ENCODE results near the gene NANOS3. TPM values are rescaled to one million over a fixed set of nuclear protein-coding genes. Genes with fewer than 3 reads are reported as not detected.

The NANOS3 gene
- total and polyA plus RNA-seq, 2 of the 13 experiments (the other 11 are each of a cell fraction or from before 2014, with no cell fraction given) = 0.21 TPM; not detected in 1

DNA sequence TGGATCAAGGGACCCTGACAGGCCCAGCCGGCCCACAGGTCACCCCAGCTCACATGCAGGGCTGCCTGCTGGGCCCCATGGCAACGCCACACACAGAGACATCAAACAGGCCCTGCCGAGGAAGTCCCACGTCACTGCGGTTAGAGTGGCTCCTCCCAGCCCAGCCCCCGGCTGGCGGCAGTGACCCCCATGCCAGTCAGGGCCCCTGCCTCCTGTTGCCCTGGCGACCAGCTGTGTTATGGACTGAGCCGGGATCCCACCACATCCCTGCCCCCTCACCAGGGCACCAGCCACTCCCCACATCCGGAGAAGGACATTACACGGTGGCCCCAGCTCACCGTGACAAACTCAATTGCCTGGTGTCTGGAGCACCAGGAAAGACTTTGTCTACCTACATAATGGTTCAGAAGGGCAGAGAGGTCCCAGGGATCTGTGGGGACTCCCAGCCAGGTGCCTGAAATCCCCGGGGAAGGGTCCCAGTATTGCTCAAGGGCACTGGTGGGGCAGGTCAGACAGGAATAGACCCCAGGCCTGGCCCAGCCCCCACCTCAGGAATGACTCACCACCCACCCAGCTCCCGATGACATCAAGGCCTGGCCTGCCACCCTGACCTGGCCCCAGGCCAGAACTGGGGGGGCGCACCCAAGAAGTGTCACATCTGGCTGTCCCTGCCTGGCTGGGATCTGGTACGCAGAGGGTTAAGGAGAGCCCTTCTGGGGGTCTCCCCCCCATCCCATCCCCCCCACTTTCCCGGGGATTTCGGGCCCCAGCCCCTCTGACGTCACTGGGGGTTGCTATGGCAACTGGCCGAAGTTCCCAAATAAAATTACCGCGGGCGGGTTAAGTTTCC lies 30.2 kb upstream of the NANOS3 start (continued):
- TF ChIP-seq, protein P1, sequence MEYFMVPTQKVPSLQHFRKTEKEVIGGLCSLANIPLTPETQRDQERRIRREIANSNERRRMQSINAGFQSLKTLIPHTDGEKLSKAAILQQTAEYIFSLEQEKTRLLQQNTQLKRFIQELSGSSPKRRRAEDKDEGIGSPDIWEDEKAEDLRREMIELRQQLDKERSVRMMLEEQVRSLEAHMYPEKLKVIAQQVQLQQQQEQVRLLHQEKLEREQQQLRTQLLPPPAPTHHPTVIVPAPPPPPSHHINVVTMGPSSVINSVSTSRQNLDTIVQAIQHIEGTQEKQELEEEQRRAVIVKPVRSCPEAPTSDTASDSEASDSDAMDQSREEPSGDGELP (IDR thresholded peaks at IDR 0.05; ENCODE audit: borderline replicate concordance, low read depth) = peak; percentile 91
- TF ChIP-seq NFYB (CRISPR knock-in tag; IDR thresholded peaks at IDR 0.05) (peak; percentile 21), ZNF317 (CRISPR knock-in tag; IDR thresholded peaks at IDR 0.05) (0 out of 2 replicates have a peak, but pooled peaks have one; percentile 14), ZMYM3 (CRISPR knock-in tag; IDR thresholded peaks at IDR 0.05) (no peak; the same call in 1 of the 2 replicates), HMG20A (CRISPR knock-in tag; IDR thresholded peaks at IDR 0.05; ENCODE audit: borderline replicate concordance) (peak; percentile 32; the same call in 1 of the 2 replicates), ZNF136 (CRISPR knock-in tag; IDR thresholded peaks at IDR 0.05; ENCODE audit: low read depth) (0 out of 2 replicates have a peak, but pooled peaks have one; percentile 18), ZNF451 (CRISPR knock-in tag; IDR thresholded peaks at IDR 0.05) (peak; percentile 23; the same call in 1 of the 2 replicates), NR2F1 (CRISPR knock-in tag; IDR thresholded peaks at IDR 0.05) (peak; percentile 14 to 17; a peak in 2 of 4 replicates), KLF12 (CRISPR knock-in tag; IDR thresholded peaks at IDR 0.05; ENCODE audit: borderline replicate concordance) (0 out of 2 replicates have a peak, but pooled peaks have one; percentile 22), TBL1XR1 (IDR thresholded peaks at IDR 0.05; ENCODE audit: borderline replicate concordance, low read length, partially characterized antibody) (peak; percentile 22), DPF2 (CRISPR knock-in tag; IDR thresholded peaks at IDR 0.05; ENCODE audit: borderline replicate concordance, low read depth) (no peak), ZNF350 (CRISPR knock-in tag; IDR thresholded peaks at IDR 0.05; ENCODE audit: borderline replicate concordance, low read depth) (peak; percentile 73; the same call in 1 of the 2 replicates), CCDC6 (CRISPR knock-in tag; IDR thresholded peaks at IDR 0.05) (no peak)
- TF ChIP-seq, protein P2, sequence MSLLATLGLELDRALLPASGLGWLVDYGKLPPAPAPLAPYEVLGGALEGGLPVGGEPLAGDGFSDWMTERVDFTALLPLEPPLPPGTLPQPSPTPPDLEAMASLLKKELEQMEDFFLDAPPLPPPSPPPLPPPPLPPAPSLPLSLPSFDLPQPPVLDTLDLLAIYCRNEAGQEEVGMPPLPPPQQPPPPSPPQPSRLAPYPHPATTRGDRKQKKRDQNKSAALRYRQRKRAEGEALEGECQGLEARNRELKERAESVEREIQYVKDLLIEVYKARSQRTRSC (CRISPR knock-in tag; IDR thresholded peaks at IDR 0.05; ENCODE audit: low read depth) = no peak
- TF ChIP-seq, protein P3, sequence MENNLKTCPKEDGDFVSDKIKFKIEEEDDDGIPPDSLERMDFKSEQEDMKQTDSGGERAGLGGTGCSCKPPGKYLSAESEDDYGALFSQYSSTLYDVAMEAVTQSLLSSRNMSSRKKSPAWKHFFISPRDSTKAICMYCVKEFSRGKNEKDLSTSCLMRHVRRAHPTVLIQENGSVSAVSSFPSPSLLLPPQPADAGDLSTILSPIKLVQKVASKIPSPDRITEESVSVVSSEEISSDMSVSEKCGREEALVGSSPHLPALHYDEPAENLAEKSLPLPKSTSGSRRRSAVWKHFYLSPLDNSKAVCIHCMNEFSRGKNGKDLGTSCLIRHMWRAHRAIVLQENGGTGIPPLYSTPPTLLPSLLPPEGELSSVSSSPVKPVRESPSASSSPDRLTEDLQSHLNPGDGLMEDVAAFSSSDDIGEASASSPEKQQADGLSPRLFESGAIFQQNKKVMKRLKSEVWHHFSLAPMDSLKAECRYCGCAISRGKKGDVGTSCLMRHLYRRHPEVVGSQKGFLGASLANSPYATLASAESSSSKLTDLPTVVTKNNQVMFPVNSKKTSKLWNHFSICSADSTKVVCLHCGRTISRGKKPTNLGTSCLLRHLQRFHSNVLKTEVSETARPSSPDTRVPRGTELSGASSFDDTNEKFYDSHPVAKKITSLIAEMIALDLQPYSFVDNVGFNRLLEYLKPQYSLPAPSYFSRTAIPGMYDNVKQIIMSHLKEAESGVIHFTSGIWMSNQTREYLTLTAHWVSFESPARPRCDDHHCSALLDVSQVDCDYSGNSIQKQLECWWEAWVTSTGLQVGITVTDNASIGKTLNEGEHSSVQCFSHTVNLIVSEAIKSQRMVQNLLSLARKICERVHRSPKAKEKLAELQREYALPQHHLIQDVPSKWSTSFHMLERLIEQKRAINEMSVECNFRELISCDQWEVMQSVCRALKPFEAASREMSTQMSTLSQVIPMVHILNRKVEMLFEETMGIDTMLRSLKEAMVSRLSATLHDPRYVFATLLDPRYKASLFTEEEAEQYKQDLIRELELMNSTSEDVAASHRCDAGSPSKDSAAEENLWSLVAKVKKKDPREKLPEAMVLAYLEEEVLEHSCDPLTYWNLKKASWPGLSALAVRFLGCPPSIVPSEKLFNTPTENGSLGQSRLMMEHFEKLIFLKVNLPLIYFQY (CRISPR knock-in tag; IDR thresholded peaks at IDR 0.05; ENCODE audit: borderline replicate concordance) = peak; percentile 16; the same call in 1 of the 2 replicates
- TF ChIP-seq, protein P4, sequence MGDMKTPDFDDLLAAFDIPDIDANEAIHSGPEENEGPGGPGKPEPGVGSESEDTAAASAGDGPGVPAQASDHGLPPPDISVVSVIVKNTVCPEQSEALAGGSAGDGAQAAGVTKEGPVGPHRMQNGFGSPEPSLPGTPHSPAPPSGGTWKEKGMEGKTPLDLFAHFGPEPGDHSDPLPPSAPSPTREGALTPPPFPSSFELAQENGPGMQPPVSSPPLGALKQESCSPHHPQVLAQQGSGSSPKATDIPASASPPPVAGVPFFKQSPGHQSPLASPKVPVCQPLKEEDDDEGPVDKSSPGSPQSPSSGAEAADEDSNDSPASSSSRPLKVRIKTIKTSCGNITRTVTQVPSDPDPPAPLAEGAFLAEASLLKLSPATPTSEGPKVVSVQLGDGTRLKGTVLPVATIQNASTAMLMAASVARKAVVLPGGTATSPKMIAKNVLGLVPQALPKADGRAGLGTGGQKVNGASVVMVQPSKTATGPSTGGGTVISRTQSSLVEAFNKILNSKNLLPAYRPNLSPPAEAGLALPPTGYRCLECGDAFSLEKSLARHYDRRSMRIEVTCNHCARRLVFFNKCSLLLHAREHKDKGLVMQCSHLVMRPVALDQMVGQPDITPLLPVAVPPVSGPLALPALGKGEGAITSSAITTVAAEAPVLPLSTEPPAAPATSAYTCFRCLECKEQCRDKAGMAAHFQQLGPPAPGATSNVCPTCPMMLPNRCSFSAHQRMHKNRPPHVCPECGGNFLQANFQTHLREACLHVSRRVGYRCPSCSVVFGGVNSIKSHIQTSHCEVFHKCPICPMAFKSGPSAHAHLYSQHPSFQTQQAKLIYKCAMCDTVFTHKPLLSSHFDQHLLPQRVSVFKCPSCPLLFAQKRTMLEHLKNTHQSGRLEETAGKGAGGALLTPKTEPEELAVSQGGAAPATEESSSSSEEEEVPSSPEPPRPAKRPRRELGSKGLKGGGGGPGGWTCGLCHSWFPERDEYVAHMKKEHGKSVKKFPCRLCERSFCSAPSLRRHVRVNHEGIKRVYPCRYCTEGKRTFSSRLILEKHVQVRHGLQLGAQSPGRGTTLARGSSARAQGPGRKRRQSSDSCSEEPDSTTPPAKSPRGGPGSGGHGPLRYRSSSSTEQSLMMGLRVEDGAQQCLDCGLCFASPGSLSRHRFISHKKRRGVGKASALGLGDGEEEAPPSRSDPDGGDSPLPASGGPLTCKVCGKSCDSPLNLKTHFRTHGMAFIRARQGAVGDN (CRISPR knock-in tag; IDR thresholded peaks at IDR 0.05) = peak; percentile 63

Measured in HepG2 (cell line).